Mucosa of gallbladder (tissue), 1 donor: Measurements from ENCODE around the gene RNU2-63P. TPM values are rescaled to one million over a fixed set of nuclear protein-coding genes. Genes with fewer than 3 reads are reported as not detected.
"Not testable (repeated sequence)": the region's sequence is repeated elsewhere in the genome, so short reads cannot be mapped to it uniquely, and the experiment has no call there.

Experiments
- DNase-seq: peaks from one replicate; pipeline ENCODE4 v3.0.0-alpha.2; 2020; ENCODE audit warnings: low spot score
- total RNA-seq: library from RNA; stranded (reverse); gene quantifications from one replicate; pipeline ENCODE4 v1.2.1, GENCODE V29; 2021
- donor health status: DM: no; HTN: no; CAD: no.

Gene RNU2-63P
- not detected for total RNA-seq

- peak; percentile 62 for DNase-seq
These were observed at the start of gene RNU2-63P for GRCh38 chr2:88016086-88016959. Gene RNU2-63P, minus strand, starts transcription at chr2:88016547.

GRCh38 chr2:88061295-88061694 is 44.9 kb upstream of the RNU2-63P start:
- no peak for DNase-seq

- no peak for DNase-seq
These were observed 44.5 kb upstream of the RNU2-63P start for GRCh38 chr2:88060907-88061275.

GRCh38 chr2:88059979-88060906 is 43.9 kb upstream of the RNU2-63P start:
- no peak for DNase-seq

- DNase-seq, result no peak
These were observed 41.8 kb upstream of the RNU2-63P start for GRCh38 chr2:88058191-88058590.

- no peak for DNase-seq
These were observed 41.1 kb upstream of the RNU2-63P start for GRCh38 chr2:88057437-88057844.

- DNase-seq, result peak; percentile 96
These were observed 39.2 kb upstream of the RNU2-63P start, which contains the start of gene KRCC1 for GRCh38 chr2:88055371-88056128. Gene KRCC1, minus strand, starts transcription at chr2:88055783. Its CDS starts 27,220 bp downstream, at chr2:88028563.

- no peak for DNase-seq
These were observed 38.5 kb upstream of the RNU2-63P start for GRCh38 chr2:88054782-88055370.

- DNase-seq, result no peak
These were observed 37.8 kb upstream of the RNU2-63P start for GRCh38 chr2:88053934-88054781.

GRCh38 chr2:88053296-88053695 is 36.9 kb upstream of the RNU2-63P start:
- DNase-seq, result no peak

GRCh38 chr2:88051792-88052191 is 35.4 kb upstream of the RNU2-63P start:
- DNase-seq, result no peak

GRCh38 chr2:88049622-88050021 is 33.3 kb upstream of the RNU2-63P start:
- DNase-seq, result no peak

GRCh38 chr2:88048541-88048940 is 32.2 kb upstream of the RNU2-63P start:
- no peak for DNase-seq

GRCh38 chr2:88045561-88045960 is 29.2 kb upstream of the RNU2-63P start:
- DNase-seq, result not testable (repeated sequence)

GRCh38 chr2:88042476-88042875 is 26.1 kb upstream of the RNU2-63P start:
- DNase-seq, result no peak

- no peak for DNase-seq
These were observed 22.1 kb upstream of the RNU2-63P start for GRCh38 chr2:88038263-88039105.

- no peak for DNase-seq
These were observed 20.3 kb upstream of the RNU2-63P start for GRCh38 chr2:88036606-88037005.

- no peak for DNase-seq
These were observed 19.8 kb upstream of the RNU2-63P start for GRCh38 chr2:88036182-88036581.

GRCh38 chr2:88032070-88032702 is 15.8 kb upstream of the RNU2-63P start:
- no peak for DNase-seq
